ENCODE measurements around the gene RTTN.
"Not testable (repeated sequence)": the region's sequence is repeated elsewhere in the genome, so short reads cannot be mapped to it uniquely, and the experiment has no call there.

RTTN gene

GRCh38 chr18:69987870-69988269 is 217.6 kb downstream of the RTTN start:
- no peaks in the 10 kb centered on the region for H3K27me3 Mint-ChIP-seq
- no peak overlapping the region for H3K27ac Mint-ChIP-seq
- peaks cover 32% of the 10 kb centered on the region for H3K9me3 Mint-ChIP-seq (ENCODE audit: low read depth)
- H3K4me3 Mint-ChIP-seq = no peak overlapping the region
- peaks cover 2% of the 10 kb centered on the region for H3K4me1 Mint-ChIP-seq (ENCODE audit: low read depth)
- peaks cover 46% of the 10 kb centered on the region for H3K36me3 Mint-ChIP-seq

- no peaks in the 10 kb centered on the region for H3K27me3 Mint-ChIP-seq
- H3K9me3 Mint-ChIP-seq (ENCODE audit: low read depth) = peaks cover 17% of the 10 kb centered on the region
- no peak overlapping the region for H3K27ac Mint-ChIP-seq
- H3K4me1 Mint-ChIP-seq (ENCODE audit: low read depth) = peaks cover 28% of the 10 kb centered on the region
- H3K4me3 Mint-ChIP-seq = no peak overlapping the region
- H3K36me3 Mint-ChIP-seq = peaks cover 35% of the 10 kb centered on the region
Measured at GRCh38 chr18:69985239-69985638, 220.2 kb downstream of the RTTN start.

DNA sequence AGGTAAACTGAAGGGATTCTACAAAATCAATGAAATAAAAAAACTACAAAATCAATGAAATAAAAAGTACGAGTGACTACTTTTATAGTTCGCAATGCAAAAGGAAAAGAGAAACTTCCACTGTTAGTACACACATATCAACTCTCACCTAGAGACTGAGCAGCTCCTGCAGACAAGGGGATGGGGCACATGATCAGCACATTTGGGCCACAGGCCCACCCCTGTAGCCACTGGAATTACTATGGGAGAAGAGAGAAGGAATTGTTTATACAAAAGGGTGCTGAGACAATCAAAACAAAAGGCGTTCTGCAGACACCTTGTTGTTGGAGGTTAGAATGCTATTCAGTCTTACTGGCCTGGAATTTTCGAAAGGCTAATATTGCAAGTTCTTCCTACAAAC is 223.1 kb downstream of the RTTN start:
- peaks cover 6% of the 10 kb centered on the region for H3K9me3 Mint-ChIP-seq (ENCODE audit: low read depth)
- no peaks in the 10 kb centered on the region for H3K27me3 Mint-ChIP-seq
- H3K27ac Mint-ChIP-seq = peak overlapping the region; percentile 61
- peaks cover 46% of the 10 kb centered on the region for H3K4me1 Mint-ChIP-seq (ENCODE audit: low read depth)
- peak overlapping the region; percentile 31 for H3K4me3 Mint-ChIP-seq
- peaks cover 20% of the 10 kb centered on the region for H3K36me3 Mint-ChIP-seq

GRCh38 chr18:69981948-69982347 is 223.5 kb downstream of the RTTN start:
- peaks cover 1% of the 10 kb centered on the region for H3K9me3 Mint-ChIP-seq (ENCODE audit: low read depth)
- H3K4me1 Mint-ChIP-seq (ENCODE audit: low read depth) = peaks cover 46% of the 10 kb centered on the region
- peaks cover 19% of the 10 kb centered on the region for H3K36me3 Mint-ChIP-seq
- H3K4me3 Mint-ChIP-seq = peak overlapping the region; percentile 14
- peak overlapping the region; percentile 72 for H3K27ac Mint-ChIP-seq
- H3K27me3 Mint-ChIP-seq = no peaks in the 10 kb centered on the region

DNA sequence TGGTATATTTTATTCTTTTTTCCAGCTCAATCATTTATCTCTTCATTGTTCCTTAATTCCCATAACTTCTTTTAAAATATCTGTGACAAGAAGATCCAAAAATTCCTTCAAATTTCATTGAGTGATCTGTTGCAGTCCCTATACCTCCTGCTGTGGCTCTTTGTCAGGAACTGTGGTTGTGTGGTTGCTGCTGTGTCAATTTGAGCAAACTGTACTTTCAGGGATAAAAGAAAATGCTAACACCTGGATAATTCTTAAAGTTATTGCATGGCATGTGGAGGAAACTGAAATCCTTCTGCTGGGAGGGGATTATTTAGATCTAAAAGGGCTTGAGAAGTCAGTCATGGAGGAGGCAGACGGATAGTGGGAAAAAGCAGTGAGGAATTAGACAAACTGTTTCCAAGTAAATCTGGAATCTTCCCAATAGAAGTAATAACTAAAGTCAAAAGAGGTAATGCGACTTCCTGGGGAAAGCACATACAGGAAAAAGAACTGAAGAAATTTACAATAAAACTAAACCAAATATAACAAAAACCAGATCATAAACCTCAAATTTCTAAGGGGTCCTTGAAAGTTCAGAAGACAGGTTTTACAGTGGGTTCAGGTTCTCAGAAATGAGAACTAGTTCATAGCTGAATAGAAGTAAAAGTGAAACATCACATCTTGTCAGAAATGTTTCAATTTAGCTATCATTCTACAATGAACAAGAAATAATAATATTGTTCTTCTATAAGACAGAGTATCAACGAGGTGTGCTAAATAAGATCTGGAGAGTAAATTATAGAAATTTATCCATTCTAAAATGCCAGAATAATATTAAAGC is 224.3 kb downstream of the RTTN start:
- H3K4me3 Mint-ChIP-seq = peak overlapping the region; percentile 31
- no peaks in the 10 kb centered on the region for H3K9me3 Mint-ChIP-seq (ENCODE audit: low read depth)
- H3K27ac Mint-ChIP-seq = peak overlapping the region; percentile 72
- H3K36me3 Mint-ChIP-seq = peaks cover 19% of the 10 kb centered on the region
- H3K27me3 Mint-ChIP-seq = no peaks in the 10 kb centered on the region
- H3K4me1 Mint-ChIP-seq (ENCODE audit: low read depth) = peaks cover 46% of the 10 kb centered on the region

DNA sequence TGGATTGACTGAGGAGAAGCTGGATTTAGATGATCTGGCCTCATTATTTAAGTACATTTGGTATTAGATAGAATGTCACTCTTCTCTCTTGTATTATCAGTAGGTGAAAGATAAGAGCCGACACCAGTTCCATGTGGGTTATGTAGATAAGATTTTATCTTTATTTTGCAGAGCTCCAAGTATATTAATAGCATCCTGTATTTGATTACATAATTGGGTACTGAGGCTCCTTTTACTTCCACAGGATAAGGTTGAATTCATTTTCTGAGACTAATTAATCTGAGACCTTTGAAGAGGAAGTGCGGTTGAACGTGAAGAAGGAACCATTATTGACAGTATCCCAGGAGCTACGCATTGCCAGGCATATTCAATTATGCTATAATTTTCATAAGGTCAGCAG is 225.0 kb downstream of the RTTN start:
- H3K9me3 Mint-ChIP-seq (ENCODE audit: low read depth) = peaks cover 5% of the 10 kb centered on the region
- no peak overlapping the region for H3K4me3 Mint-ChIP-seq
- H3K4me1 Mint-ChIP-seq (ENCODE audit: low read depth) = peaks cover 46% of the 10 kb centered on the region
- H3K27ac Mint-ChIP-seq = peak overlapping the region; percentile 22
- H3K27me3 Mint-ChIP-seq = no peaks in the 10 kb centered on the region
- H3K36me3 Mint-ChIP-seq = peaks cover 18% of the 10 kb centered on the region

- H3K4me1 Mint-ChIP-seq (ENCODE audit: low read depth) = peaks cover 46% of the 10 kb centered on the region
- H3K36me3 Mint-ChIP-seq = peaks cover 22% of the 10 kb centered on the region
- peak overlapping the region; percentile 13 for H3K27ac Mint-ChIP-seq
- H3K9me3 Mint-ChIP-seq (ENCODE audit: low read depth) = peaks cover 5% of the 10 kb centered on the region
- no peak overlapping the region for H3K4me3 Mint-ChIP-seq
- no peaks in the 10 kb centered on the region for H3K27me3 Mint-ChIP-seq
Measured at GRCh38 chr18:69978732-69979715, 226.5 kb downstream of the RTTN start.

DNA sequence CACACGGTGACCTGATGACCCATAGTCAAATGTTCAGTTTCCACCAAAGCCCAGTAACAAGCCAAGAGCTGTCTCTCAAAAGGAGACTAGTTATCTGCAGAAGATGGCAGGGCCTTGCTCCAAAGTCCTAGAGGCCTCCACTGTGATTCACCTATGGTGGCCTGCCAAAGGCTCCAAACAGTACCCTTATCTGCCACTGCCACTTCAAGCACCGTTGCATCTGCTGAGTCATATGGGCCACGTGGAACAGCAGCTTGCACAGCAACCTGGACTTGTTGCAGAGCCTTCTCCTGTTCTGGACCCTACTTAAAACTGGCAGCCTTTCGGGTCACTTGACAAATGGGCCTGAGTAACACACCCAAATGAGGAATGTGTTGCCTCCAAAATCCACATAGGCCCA is 230.2 kb downstream of the RTTN start:
- not testable (repeated sequence) for H3K27ac Mint-ChIP-seq, H3K4me3 Mint-ChIP-seq, H3K27me3 Mint-ChIP-seq
- Mint-ChIP-seq H3K9me3 (ENCODE audit: low read depth) (peaks cover 21% of the 10 kb centered on the region), H3K4me1 (ENCODE audit: low read depth) (peaks cover 18% of the 10 kb centered on the region), H3K36me3 (peaks cover 33% of the 10 kb centered on the region)

- Mint-ChIP-seq H3K9me3 (ENCODE audit: low read depth) (peaks cover 21% of the 10 kb centered on the region), H3K4me1 (ENCODE audit: low read depth) (peaks cover 9% of the 10 kb centered on the region), H3K27me3 (no peaks in the 10 kb centered on the region), H3K27ac (no peak overlapping the region), H3K4me3 (no peak overlapping the region), H3K36me3 (peaks cover 30% of the 10 kb centered on the region)
Measured at GRCh38 chr18:69974365-69974764, 231.1 kb downstream of the RTTN start.

DNA sequence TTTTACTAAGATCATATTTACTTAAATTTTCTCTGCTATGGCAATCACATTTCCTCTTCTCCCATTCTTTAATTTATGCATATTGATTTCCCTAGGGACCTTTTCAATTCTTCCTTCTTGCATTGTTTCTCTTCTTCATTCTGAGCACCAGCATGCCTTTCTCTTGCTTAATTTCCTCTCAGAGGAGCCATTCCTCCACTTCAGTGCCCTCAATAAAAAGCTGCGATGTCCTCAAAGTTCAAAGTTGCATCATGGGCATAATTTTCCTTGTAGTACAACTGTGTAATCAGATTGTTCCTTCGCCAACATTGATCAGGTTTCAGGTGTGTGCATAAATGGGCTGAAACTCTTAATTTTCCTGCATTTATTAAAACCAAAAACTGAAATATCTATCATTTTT is 236.0 kb downstream of the RTTN start:
- Mint-ChIP-seq H3K4me1 (ENCODE audit: low read depth) (peaks cover 24% of the 10 kb centered on the region), H3K27ac (no peak overlapping the region), H3K4me3 (no peak overlapping the region), H3K36me3 (peaks cover 13% of the 10 kb centered on the region), H3K27me3 (no peaks in the 10 kb centered on the region), H3K9me3 (ENCODE audit: low read depth) (peaks cover 15% of the 10 kb centered on the region)

- H3K36me3 Mint-ChIP-seq = peaks cover 12% of the 10 kb centered on the region
- peak overlapping the region; percentile 64 for H3K27ac Mint-ChIP-seq
- peaks cover 9% of the 10 kb centered on the region for H3K9me3 Mint-ChIP-seq (ENCODE audit: low read depth)
- peak overlapping the region; percentile 1 for H3K4me3 Mint-ChIP-seq
- no peaks in the 10 kb centered on the region for H3K27me3 Mint-ChIP-seq
- peaks cover 24% of the 10 kb centered on the region for H3K4me1 Mint-ChIP-seq (ENCODE audit: low read depth)
Measured at GRCh38 chr18:69968039-69968438, 237.4 kb downstream of the RTTN start.

GRCh38 chr18:69963196-69963595 is 242.3 kb downstream of the RTTN start:
- Mint-ChIP-seq H3K4me3 (no peak overlapping the region), H3K9me3 (ENCODE audit: low read depth) (no peaks in the 10 kb centered on the region), H3K36me3 (peaks cover 4% of the 10 kb centered on the region), H3K4me1 (ENCODE audit: low read depth) (peaks cover 16% of the 10 kb centered on the region), H3K27me3 (no peaks in the 10 kb centered on the region), H3K27ac (no peak overlapping the region)

DNA sequence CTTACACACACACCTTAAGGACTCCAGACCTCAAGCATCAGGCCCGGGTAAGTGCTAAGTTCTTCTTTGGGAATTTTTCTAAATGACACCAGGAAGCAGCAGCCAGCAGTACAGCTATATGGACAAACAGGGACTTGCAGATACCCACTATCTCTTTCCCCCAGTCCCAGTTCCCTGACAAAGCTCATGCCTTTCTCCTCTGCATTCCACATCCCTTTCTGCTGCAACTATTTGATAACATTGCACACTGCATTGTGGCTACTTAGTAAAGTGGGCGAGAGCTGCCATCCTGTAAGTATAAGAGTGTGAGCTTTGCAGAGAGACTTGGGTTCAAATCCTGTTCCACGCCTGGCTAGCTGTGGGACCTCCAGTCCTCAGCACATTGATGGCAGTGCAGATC is 243.8 kb downstream of the RTTN start:
- Mint-ChIP-seq H3K4me1 (ENCODE audit: low read depth) (peaks cover 3% of the 10 kb centered on the region), H3K4me3 (no peak overlapping the region), H3K9me3 (ENCODE audit: low read depth) (no peaks in the 10 kb centered on the region), H3K27ac (no peak overlapping the region), H3K36me3 (peaks cover 4% of the 10 kb centered on the region), H3K27me3 (no peaks in the 10 kb centered on the region)

DNA sequence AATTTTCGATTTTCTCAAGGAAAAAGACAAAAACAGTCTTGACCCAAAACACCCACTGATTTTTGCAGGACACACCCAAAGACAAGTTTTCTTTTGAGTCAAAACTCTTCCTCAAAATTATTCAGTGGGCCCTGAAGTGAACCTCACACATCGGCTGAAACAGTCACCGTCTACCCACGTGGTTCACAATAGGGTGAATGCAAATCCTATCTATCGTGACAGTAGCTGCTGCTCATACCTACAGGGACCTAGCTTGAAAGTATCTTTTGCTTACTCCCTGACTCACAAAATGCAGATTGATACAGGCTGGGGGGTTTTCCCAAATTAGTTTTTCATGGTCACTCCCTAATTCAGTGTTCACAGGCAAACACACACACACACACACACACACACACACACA is 247.1 kb downstream of the RTTN start:
- Mint-ChIP-seq H3K27me3 (no peaks in the 10 kb centered on the region), H3K4me1 (ENCODE audit: low read depth) (peaks cover 10% of the 10 kb centered on the region), H3K36me3 (peaks cover 6% of the 10 kb centered on the region), H3K9me3 (ENCODE audit: low read depth) (no peaks in the 10 kb centered on the region), H3K27ac (peak overlapping the region; percentile 87), H3K4me3 (peak overlapping the region; percentile 30)

- Mint-ChIP-seq H3K9me3 (ENCODE audit: low read depth) (no peaks in the 10 kb centered on the region), H3K27ac (peak overlapping the region; percentile 87), H3K27me3 (no peaks in the 10 kb centered on the region), H3K4me1 (ENCODE audit: low read depth) (peaks cover 13% of the 10 kb centered on the region), H3K4me3 (peak overlapping the region; percentile 30), H3K36me3 (peaks cover 5% of the 10 kb centered on the region)
Measured at GRCh38 chr18:69957747-69958146, 247.7 kb downstream of the RTTN start.
